DMS153 treated with DMSO at 0.1 percent for 48 hours (cell line): Measurements from ENCODE around the gene DGKB.

Source experiments
- DNase-seq: peaks from one replicate; lab custom pipeline; 2025; ENCODE audit not compliant: unreplicated experiment; lab: John Stamatoyannopoulos, UW

DGKB gene

DNA sequence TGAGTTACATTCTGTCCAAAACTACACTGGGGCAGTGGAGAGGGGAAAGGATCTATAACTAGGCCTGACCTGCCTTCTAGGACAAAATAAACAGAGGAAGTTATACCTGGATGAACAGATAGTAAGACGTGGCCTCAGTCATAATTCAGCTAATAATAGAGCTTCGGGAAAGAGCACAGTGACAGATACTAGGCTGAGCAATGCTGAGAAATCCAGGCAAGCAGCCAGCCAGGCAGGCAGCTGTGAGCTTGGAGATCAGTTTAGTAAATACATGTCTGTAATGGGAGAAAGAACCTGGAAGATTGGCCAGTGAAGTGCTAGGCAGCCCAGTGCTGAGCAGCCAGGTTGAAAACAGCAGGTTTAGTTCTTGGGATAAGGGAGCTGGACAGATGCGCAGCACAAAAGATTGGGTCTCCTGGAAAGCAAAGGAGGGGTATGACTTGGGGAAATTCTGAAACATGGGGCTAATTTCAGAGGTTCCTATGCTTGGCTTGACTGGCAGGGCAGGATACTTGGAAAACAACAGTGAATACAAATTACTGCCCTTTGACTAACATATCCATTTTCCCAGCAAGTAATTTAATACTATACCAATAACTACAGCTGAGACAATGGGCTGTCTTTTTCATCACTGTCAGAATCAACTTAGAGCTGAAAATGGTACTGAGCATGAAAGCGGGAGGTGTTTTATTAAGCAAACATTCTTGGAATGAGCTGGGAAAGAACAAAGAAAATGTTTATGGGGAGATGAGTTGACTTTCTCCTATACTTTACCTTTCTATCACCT, 140.8 kb downstream of the DGKB start:
- peak; percentile 98 for DNase-seq

DNA sequence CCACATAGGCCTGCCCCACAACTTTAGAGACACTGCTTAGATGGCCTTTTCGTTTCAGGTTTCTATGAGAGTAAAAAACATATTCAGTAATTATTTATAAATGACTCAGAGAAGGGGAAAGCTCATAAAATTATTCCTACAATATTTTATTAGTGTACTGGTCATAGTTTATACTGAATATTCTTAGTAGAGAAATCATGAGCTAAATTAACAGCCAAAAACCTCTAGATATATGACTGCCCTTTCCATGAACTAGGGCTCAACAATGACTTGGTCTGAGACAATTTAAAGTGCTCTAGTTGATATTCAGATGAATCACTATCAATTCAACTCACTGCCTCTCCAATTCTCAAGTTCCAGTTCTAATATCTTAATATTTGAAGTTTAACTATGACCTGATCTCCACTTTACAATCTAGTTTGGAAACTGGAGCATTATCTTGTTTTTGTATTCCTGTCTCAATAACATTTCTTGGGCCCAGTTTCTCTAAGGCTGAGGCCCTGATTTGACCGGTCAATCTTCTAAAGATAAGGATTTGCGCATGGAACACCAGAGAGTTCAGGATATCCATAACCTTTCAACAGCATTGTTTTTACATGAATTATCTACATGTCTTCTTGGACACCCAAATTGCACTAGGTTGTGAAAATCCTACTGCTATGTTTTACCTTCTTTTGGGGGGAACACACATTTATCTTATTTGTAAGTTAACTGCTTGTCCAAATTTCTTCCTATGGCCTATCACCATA, 141.6 kb downstream of the DGKB start:
- DNase-seq = no peak

DNA sequence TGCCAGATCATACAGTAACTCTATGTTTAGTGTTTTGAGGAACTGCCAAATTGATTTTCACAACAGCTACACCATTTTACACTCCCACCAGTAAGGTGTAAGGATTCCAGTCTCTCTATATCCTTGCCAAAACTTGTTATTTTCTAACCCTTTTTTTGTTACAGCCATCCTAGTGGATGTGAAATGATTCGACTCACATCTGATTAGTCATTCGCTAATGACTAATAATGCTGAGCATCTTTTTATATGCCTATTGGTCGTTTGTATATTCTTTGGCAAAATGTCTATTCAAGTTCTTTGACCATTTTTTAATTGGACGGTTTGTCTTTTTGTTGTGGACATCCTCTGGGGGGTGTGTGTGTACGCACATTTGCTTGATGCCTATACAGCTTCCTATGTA, 142.8 kb downstream of the DGKB start:
- DNase-seq = no peak

DNA sequence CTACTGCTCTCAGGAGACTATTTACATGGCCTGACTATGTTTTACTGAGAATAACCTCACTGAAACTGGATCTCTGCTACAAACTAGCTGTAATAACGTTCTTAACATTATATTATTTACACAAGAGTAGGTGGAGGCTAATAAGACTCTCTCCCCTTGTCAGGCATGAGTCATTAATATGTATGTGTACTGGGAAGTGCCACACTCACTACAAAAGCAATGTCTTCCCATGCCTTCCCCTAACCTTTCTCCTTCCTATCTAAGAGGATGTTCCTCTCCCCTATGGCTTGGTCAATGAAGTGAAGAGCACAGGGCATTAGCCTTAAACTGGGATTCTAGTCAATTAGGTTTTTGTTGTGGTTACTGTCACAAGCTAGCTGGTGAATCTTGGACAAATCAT, 147.9 kb downstream of the DGKB start:
- peak; percentile 30 for DNase-seq

DNA sequence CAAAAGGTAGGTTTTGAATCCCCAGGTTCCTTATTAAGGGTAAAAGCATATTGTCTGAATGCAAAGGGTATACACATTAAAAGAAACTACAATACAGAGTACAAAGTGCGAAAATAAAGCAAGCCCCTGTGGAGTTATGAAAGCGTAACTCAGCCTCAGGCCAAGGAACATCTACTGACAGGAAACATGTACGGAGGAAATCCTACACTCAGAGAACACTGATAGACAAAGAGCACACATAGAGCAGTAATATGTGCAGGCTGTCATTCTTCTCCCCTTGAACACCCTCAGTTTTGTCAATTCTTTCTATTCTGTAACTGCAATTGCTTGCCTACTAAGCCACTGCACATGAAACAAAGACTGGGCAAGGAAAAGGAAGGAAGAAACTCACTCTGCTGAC, 150.2 kb downstream of the DGKB start:
- no peak for DNase-seq

DNA sequence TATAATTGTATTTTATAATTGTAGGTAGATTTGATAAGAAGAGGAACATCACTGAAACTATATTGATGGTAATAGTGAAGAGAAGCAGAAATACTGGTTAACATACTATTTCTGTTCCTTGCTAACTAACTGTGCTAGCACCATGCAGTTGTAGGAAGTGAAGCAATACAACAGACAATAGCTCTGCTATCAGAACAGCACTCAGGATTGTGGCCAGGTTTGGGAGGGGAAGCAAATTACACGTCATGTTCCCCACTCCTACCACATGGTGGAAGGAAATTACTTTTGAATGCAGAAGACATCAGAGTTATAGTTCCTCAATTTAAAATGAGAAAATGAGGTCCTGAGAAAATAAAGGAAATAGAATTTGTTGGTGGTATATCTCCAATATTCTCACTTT, 151.1 kb downstream of the DGKB start:
- no peak for DNase-seq

DNA sequence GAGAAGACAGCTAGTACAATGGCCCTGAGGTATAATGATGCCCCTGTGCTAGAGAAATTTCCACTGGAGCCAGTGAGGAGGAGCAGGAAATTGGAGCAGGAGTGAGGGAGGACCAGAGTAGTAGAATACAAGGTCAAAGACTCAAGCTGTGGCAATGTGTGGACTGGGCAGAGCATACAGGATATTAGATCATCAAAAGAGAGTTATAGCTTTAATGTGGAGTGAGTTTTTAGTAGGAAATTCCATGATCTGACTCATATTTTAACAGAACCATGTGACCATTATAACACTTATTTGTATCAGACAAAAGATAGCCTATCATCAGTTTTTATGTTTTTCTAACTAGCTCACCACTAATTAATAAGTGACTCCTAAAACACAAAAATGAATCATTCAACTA, 154.1 kb downstream of the DGKB start:
- DNase-seq = no peak

DNA sequence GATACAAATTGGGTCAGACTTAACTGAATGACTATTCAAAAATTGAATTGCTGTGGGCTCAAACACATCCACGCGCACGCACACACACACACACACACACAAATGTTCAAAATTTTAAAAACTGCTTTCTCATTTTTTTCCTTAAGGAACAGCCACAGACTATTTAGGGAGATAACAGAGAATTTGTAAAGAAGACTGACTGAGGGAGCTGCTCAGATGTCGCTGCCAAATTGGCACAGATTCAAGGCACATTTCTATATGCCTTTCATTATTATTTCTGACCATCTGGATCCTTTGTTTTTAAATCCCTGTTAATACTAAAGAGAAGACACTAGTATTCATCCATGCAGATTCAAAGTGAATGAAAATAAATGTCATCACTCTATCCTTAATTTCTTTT, 154.8 kb downstream of the DGKB start:
- no peak for DNase-seq

DNA sequence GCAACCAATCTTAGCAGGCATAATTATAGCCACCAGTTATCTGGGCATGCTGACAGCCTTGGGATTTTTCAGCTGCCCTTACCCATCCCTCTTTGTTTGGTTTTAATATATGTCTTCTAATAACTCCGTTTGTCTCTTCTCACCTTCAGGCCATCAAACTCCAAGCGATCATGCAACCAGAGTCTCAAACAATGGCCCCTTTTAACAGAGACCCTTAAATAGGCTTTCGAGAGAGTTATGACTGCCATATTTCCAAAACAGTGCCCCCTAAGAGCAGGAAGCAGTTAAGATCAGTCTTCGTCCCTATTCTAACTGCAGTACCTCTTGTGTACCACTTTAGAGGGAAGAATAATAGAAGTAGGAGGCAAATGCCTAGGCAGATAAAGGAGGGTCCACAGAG, 157.5 kb downstream of the DGKB start:
- no peak for DNase-seq

DNA sequence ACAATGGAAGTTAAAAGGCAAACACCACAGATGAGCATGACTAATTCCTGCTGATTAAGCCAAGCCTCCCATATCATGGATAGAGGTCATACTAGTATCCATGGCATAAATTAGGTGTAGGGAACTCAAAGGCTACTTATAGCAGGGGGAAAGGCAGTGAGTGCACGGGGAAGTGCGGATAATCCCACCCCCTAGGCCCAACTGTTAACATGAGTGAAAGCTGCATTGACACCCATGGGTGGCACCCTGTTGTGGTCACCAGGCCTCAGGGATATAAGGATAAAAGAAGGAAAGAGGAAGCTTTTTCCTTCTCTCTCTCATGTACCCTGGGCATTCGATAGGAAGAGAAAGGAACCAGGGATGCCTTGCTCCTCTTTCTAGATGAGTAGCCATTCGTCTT, 161.9 kb downstream of the DGKB start:
- DNase-seq = no peak

DNA sequence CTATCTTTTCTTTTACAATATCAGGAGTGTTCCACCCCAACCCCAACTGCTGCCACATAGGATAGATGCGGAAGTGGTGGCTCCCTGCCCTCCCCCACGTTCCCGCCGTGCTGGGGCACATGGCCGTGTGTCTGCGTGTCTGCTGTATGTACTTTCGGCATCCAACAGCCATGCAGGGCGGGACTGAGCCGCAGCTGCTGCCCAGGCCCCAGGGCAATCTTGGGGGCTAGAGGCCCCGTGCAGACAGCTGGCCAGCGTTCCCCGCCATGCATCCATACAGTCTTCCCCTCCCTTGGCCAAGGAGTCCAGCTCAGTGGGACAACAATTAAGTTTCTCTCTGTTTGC, 162.7 kb downstream of the DGKB start:
- DNase-seq = no peak

DNA sequence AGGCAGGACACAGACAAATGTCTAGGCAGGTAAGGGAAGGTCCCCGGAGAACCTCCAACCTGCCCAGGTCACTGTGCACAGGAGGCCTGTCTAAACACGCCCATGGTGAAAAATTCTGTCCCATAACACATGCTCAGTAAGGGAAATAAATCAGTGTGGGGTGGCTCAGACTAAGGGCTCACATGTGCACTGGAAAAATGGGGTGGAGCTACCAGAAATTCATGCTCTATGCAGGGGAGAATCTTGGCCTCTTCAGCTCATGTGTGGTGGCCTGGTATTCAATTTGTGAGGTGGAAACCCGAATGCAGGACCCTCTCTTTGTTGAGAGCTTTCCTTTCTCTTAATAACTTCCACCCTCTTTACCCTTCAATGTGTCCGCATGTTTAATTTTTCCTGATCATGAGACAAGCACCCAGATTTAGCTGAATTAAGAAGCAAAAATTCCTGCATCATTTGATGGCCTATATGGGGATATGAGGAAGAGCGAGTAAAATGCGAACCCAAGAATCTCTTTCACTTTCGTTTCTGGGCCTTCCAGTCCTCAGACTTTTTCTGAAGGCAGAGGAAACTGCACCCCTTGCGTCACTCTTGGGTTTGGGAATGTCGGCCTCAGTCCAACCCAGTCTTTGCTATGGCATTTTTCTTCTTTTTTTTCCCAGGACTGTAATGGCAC, 163.2 kb downstream of the DGKB start:
- DNase-seq = no peak

DNA sequence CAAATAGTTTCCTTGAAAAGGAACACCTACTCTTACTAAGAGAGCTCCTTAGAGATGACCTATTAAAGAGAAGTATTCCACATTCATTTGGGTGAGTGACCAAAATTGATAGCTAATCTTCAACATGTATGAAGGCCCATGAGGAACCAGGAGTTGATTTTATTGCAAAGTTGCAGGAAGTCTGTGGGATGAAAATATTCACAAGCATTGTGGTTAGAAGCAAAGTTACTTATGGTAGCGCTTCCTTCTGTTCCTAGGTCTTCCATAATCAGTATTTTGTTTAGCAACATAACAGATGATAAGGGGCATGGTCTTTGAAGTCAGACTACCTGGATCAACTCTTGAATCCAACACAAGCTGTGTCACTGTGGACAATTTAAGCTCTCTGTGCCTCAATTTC, 164.5 kb downstream of the DGKB start:
- DNase-seq = no peak

DNA sequence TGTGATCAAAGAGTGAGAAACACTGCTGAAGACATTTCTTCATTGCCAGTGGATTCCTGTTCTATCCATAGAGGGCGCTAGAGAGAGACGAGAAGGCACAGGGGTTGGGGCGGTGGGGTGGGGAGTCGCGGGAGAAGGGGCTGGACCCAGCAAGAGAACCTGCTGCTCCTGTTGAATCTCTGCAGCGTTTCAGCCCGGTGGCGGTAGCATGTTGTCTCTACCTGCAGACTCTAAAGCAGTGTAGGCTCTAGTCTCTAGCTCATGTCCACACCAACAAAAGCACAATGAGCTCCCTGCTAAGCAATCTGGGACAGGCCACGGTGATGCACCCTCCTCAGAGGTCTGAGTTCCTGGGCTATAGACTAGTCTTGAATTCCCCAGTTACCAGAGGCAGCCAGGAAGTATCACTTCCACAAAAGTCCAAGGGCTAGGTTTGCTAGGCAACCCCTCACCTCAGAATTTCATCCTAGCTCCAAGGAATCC, 167.7 kb downstream of the DGKB start:
- no peak for DNase-seq

DNA sequence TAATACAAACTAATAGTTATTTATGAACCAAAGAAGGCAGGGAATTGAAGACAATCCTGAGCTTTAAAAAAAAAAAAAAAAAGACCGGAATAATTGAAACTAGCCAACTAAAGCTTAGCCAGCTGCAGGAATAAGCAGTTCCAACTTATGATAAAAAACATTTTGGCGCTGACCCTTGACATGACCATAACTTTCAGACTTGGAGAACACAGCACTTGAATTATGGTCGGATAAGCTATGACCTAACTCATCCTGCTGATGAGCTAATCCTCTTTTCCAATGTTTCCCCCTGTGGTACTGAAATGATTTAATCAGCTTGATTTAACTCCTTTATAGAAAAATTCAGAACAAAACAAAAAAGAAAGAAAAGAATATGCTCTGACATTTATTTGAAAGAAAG, 181.8 kb downstream of the DGKB start:
- DNase-seq = no peak

DNA sequence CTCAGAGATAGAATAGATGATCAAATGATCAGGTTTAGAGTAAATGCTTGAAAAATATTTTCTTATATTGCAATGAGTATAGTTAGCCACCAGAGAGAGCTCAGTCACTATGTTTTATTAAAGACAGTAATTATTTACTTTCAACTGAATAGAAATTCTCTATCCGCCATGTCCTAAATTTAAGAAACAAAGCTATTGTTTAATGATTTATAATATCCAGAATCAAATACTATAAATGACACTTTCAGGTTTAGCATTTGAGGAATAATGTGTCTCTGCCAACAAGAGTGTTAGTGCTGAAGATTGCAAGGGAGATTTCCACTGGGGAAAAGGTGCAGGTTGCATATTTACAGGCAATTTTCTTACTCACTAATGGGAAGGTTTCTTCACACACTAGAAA, 184.7 kb downstream of the DGKB start:
- peak; percentile 81 for DNase-seq

DNA sequence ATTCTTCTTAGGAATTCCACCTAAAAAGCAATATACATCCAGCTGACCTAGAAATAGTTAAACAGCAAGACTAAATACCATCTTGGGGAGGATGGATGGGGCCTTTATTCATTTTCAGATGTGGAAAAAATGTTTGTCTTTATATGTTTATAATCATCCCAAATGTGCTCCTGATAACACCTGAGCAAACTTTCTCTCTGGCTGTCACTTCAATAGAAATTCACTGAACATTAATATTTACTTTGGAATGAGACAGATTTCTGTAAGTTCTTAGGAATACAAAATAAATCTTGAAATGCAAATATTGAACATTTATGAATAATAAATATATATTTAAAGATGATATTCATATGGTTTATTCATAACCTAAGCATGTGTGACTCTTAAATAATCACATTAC, 185.4 kb downstream of the DGKB start:
- no peak for DNase-seq

DNA sequence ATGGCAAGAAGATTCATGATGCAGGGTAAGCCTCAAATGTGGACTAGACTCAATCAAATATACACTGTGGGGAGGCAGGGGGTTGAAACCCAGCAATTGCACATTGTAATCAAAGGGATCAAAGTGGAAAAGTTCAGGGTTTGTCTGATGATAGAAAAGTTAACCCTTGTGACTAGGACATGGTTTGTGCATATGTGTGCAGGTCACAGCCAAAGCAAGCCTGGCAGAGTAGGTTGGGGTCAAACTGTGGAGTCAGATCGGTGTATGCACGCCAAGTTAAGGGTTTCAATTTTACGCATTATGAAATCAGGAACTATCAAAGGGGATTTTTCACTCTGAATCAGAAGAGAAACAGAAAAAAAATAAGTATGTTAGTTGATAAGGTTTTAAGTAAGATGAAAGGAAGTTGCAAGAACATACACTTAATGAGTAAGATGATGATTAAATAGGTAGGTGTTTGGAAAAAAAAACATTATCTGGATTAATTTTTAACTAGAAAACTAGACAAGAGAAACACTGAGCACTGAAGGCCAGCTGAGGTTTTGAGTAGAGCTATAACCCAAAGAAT, 188.3 kb downstream of the DGKB start:
- DNase-seq = no peak

DNA sequence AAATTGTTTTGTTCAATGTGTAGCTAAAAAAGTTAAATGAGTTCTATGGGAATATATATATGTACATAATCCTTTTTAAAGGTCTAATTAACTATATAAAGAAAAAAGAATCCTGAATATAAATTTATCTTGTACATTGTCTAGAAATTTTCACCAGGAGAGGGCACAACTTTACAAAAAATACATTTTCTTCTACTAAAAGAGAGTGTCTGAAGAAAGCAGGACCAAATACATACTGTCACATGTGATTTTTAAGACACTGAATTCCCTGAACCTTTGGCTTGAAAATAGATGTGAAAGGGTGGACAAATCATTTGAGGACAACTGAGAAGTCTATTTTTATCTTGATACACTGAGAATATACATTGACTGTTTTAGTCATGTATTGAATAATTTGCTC, 204.3 kb downstream of the DGKB start:
- DNase-seq = no peak

DNA sequence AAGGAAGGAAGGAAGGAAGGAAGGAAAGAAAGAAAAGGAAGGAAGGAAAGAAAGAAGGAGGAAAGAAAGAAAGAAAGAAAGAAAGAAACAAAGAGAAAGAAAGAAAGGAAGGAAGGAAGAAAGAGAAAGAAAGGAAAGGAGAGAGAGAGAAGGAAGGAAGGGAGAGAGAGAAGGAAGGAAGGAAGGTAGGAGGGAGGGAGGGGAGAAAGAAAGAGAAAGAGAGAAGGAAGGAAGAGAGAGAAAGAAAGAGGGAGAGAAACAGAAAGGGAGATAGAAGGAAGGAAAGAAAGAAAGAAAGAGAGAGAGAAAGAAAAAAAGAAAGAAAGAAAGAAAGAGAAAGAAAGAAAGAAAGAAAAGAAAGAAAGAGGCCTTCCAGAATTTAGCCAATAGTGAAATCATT, 204.9 kb downstream of the DGKB start:
- no peak for DNase-seq

DNA sequence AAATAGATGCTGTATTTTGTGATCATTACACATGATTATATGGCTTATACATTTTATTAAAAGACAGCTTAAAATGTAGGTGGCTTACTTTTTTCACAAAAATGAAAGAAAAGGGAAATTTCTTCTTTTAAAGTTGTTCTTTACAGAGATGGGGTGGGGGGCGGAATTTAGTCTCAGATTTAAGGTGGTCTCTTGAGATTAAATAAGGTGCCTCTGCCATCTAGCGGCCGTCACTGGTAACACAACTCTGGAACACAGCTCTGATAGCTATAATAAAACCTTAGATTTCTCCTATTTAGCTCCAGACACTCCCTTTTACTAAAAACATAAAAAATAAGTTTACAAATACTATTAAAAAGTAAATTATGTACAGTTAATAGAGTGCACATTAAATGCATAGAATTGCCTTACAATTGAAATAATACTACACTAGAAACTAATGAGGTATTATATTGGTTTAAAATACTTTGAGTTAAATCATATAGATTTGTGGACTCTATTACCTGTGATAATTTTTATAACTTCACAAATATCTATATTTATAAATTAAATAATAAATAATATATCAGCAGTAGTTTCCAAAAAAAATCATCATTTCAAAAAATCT, 210.9 kb downstream of the DGKB start:
- DNase-seq = peak; percentile 62
